ENCODE results near the gene ARF1.

ARF1 gene

GRCh38 chr1:228043281-228043848 lies 39.1 kb upstream of the ARF1 start:
- Histone ChIP-seq H3K36me3 (ENCODE audit: insufficient read depth, low read length) (no peaks in the 10 kb centered on the region), H2AFZ (ENCODE audit: low read depth, low read length) (no peak overlapping the region), H3K4me1 (ENCODE audit: insufficient read depth, low read length) (peaks cover 13% of the 10 kb centered on the region), H3K9me3 (ENCODE audit: low read length) (peaks cover 8% of the 10 kb centered on the region), H3K27me3 (ENCODE audit: insufficient read depth, low read length) (peaks cover 4% of the 10 kb centered on the region), H3K4me3 (ENCODE audit: low read length) (no peak overlapping the region)

DNA sequence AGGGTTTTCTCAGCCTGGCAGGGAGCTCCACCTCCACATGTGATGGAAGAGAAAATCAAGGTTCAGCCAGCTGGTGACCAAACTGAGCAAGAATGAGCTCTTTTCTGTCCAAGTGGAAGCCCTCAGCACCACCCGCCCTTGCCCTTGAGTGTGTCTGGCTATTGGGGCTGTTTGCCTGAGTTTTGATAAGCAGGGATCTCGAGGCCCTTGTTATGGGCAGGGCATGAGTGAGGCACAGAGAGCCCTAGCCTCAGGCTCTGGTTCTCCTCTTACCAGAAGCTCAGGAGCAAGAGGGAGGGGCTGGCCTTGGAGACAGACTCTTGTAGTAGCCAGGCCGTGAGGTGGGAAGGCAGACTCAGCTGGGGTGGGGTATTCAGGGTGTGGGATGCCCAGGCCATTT lies 37.5 kb upstream of the ARF1 start:
- Histone ChIP-seq H3K4me3 (ENCODE audit: low read length) (no peak overlapping the region), H3K36me3 (ENCODE audit: insufficient read depth, low read length) (no peaks in the 10 kb centered on the region), H3K9me3 (ENCODE audit: low read length) (peaks cover 8% of the 10 kb centered on the region), H3K27me3 (ENCODE audit: insufficient read depth, low read length) (peaks cover 4% of the 10 kb centered on the region), H3K4me1 (ENCODE audit: insufficient read depth, low read length) (peaks cover 2% of the 10 kb centered on the region), H2AFZ (ENCODE audit: low read depth, low read length) (no peak overlapping the region)

DNA sequence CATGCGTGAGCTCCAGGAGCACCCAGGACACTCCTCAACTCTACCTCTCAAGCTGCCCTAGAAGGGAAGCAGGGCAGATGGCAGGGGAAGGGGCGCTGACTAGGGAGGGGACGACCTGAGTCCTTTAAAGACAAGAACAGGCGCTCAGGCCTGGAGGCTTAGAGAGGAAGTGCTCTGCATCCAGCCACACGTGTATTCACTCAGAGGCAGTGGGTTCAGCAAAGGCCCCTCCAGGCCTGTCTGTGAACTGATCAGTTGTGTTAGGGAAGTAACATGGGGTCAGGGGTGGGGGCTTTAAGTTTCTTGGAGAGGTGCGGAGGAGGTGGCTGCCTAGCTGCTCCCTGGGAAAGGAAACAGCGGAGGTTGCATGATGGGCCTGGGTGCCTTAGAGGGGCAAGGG lies 37.1 kb upstream of the ARF1 start:
- H3K4me1 ChIP-seq (ENCODE audit: insufficient read depth, low read length): peaks cover 2% of the 10 kb centered on the region
- H3K9me3 ChIP-seq (ENCODE audit: low read length): peaks cover 8% of the 10 kb centered on the region
- H3K36me3 ChIP-seq (ENCODE audit: insufficient read depth, low read length): no peaks in the 10 kb centered on the region
- H3K27me3 ChIP-seq (ENCODE audit: insufficient read depth, low read length): peaks cover 4% of the 10 kb centered on the region
- no peak overlapping the region for H3K4me3 ChIP-seq (ENCODE audit: low read length)
- H2AFZ ChIP-seq (ENCODE audit: low read depth, low read length): no peak overlapping the region

GRCh38 chr1:228045871-228046270 lies 36.6 kb upstream of the ARF1 start:
- Histone ChIP-seq H2AFZ (ENCODE audit: low read depth, low read length) (no peak overlapping the region), H3K9me3 (ENCODE audit: low read length) (peaks cover 9% of the 10 kb centered on the region), H3K4me3 (ENCODE audit: low read length) (no peak overlapping the region), H3K27me3 (ENCODE audit: insufficient read depth, low read length) (peaks cover 4% of the 10 kb centered on the region), H3K36me3 (ENCODE audit: insufficient read depth, low read length) (no peaks in the 10 kb centered on the region), H3K4me1 (ENCODE audit: insufficient read depth, low read length) (peaks cover 2% of the 10 kb centered on the region)

- no peak overlapping the region for H3K4me3 ChIP-seq (ENCODE audit: low read length)
- no peak overlapping the region for H2AFZ ChIP-seq (ENCODE audit: low read depth, low read length)
- peaks cover 2% of the 10 kb centered on the region for H3K4me1 ChIP-seq (ENCODE audit: insufficient read depth, low read length)
- H3K27me3 ChIP-seq (ENCODE audit: insufficient read depth, low read length): peaks cover 4% of the 10 kb centered on the region
- H3K9me3 ChIP-seq (ENCODE audit: low read length): peaks cover 7% of the 10 kb centered on the region
- H3K36me3 ChIP-seq (ENCODE audit: insufficient read depth, low read length): no peaks in the 10 kb centered on the region
Measured at GRCh38 chr1:228046421-228047182, 35.9 kb upstream of the ARF1 start.

GRCh38 chr1:228047183-228047466 lies 35.4 kb upstream of the ARF1 start:
- no peak overlapping the region for H2AFZ ChIP-seq (ENCODE audit: low read depth, low read length)
- peaks cover 2% of the 10 kb centered on the region for H3K4me1 ChIP-seq (ENCODE audit: insufficient read depth, low read length)
- H3K4me3 ChIP-seq (ENCODE audit: low read length): no peak overlapping the region
- no peaks in the 10 kb centered on the region for H3K36me3 ChIP-seq (ENCODE audit: insufficient read depth, low read length)
- H3K9me3 ChIP-seq (ENCODE audit: low read length): peaks cover 7% of the 10 kb centered on the region
- H3K27me3 ChIP-seq (ENCODE audit: insufficient read depth, low read length): peaks cover 4% of the 10 kb centered on the region

DNA sequence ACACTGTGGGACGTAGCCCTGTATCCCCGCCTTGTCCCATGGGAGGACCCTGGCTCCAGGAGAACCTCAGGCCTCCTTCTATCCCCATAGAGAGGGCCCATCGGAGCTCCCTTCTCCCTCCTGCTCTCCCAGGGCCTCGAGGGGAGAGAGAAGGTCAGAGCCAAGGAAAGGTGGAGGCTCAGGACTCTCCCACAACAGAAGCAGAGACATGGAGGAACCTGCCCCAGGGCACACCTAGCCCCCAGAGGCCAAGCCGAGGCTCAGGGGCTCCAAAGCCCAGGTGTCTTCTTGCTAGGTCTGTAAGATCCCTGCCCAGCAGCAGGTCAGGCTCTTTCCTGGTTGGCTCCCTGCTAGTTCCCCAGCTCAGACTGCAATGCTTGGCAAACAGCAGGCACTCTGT lies 34.4 kb upstream of the ARF1 start:
- H3K9me3 ChIP-seq (ENCODE audit: low read length): peaks cover 2% of the 10 kb centered on the region
- H3K36me3 ChIP-seq (ENCODE audit: insufficient read depth, low read length): no peaks in the 10 kb centered on the region
- peaks cover 4% of the 10 kb centered on the region for H3K27me3 ChIP-seq (ENCODE audit: insufficient read depth, low read length)
- H3K4me1 ChIP-seq (ENCODE audit: insufficient read depth, low read length): peaks cover 2% of the 10 kb centered on the region
- no peak overlapping the region for H2AFZ ChIP-seq (ENCODE audit: low read depth, low read length)
- no peak overlapping the region for H3K4me3 ChIP-seq (ENCODE audit: low read length)

DNA sequence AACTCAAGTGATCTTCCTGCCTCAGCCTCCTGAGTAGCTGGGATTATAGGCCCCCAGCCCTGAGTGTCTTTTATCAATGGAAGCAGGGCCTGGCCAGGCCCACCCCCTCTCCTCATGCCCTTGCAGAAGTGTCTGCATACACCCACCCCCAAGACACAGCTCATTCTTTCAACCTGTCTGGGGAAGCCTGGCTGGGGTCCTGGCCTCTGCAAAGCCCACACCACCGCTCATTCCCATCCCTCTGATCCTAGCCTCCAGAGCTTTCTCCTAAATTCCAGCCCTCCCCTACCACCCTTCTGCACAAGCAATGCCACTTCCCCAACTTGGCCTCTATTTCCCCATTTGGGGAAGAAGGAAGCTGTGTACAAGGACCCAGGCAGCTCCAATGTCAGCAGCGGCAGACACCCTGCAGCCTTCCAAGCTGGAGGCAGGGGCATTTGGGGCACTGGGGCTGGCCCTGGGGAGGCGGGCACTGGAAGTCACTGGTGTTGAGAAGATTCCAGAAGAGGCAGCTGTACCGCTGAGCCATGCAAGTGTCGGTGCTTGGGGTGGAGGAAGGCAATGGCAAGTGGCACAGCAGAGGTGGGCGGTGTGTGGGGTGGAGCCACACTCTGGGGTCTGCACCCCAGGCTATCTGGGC lies 33.7 kb upstream of the ARF1 start:
- Histone ChIP-seq H3K4me3 (ENCODE audit: low read length) (no peak overlapping the region), H3K4me1 (ENCODE audit: insufficient read depth, low read length) (peaks cover 2% of the 10 kb centered on the region), H3K36me3 (ENCODE audit: insufficient read depth, low read length) (no peaks in the 10 kb centered on the region), H2AFZ (ENCODE audit: low read depth, low read length) (no peak overlapping the region), H3K27me3 (ENCODE audit: insufficient read depth, low read length) (peaks cover 4% of the 10 kb centered on the region), H3K9me3 (ENCODE audit: low read length) (peaks cover 2% of the 10 kb centered on the region)

GRCh38 chr1:228050571-228051231 lies 31.8 kb upstream of the ARF1 start:
- Histone ChIP-seq H3K27me3 (ENCODE audit: insufficient read depth, low read length) (no peaks in the 10 kb centered on the region), H3K4me1 (ENCODE audit: insufficient read depth, low read length) (no peaks in the 10 kb centered on the region), H3K4me3 (ENCODE audit: low read length) (no peak overlapping the region), H3K36me3 (ENCODE audit: insufficient read depth, low read length) (no peaks in the 10 kb centered on the region), H3K9me3 (ENCODE audit: low read length) (peaks cover 2% of the 10 kb centered on the region), H2AFZ (ENCODE audit: low read depth, low read length) (no peak overlapping the region)

DNA sequence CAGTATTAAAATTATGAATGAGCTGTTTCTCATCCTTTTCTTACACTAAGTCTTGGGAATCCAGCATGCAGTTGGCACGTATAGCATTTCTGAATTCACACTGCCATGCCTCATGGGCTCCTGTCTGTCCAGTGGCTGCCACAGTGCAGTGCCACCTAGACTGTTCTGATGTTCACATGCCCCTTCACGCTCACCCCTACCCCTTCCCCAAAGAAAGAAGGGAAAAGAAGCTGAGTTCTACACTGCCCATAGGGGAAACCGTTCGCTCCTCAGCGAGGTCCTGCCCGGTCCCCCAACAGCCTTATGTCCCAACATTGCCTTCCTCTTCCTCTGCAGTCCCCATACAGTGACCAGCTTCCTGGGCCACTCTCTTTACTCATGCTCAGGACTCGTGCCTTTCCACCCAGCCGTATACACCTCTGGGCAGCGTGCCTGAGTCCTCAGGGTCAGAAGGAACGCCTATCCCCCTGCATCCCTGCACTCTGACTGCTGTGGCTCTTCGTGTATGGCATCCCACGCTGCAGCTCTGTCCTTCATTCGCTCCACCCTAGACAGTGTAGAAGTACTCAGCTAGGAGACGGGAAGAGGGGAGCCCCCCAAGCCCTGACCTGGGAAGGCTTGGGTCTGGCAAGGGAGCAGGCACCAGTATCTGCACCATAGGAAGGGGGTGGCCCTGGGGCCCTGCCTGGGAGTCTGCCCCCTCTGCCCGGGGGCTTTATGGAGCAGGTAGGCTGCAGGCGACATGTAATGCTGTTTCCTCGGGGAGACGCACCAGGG lies 24.1 kb upstream of the ARF1 start:
- no peaks in the 10 kb centered on the region for H3K4me1 ChIP-seq (ENCODE audit: insufficient read depth, low read length)
- peaks cover 57% of the 10 kb centered on the region for H3K27me3 ChIP-seq (ENCODE audit: insufficient read depth, low read length)
- peaks cover 19% of the 10 kb centered on the region for H3K9me3 ChIP-seq (ENCODE audit: low read length)
- no peak overlapping the region for H2AFZ ChIP-seq (ENCODE audit: low read depth, low read length)
- H3K4me3 ChIP-seq (ENCODE audit: low read length): no peak overlapping the region
- H3K36me3 ChIP-seq (ENCODE audit: insufficient read depth, low read length): no peaks in the 10 kb centered on the region

- Histone ChIP-seq H3K9me3 (ENCODE audit: low read length) (peaks cover 19% of the 10 kb centered on the region), H3K36me3 (ENCODE audit: insufficient read depth, low read length) (no peaks in the 10 kb centered on the region), H3K4me1 (ENCODE audit: insufficient read depth, low read length) (no peaks in the 10 kb centered on the region), H3K4me3 (ENCODE audit: low read length) (no peak overlapping the region), H2AFZ (ENCODE audit: low read depth, low read length) (no peak overlapping the region), H3K27me3 (ENCODE audit: insufficient read depth, low read length) (peaks cover 57% of the 10 kb centered on the region)
Measured at GRCh38 chr1:228058949-228059633, 23.4 kb upstream of the ARF1 start.

DNA sequence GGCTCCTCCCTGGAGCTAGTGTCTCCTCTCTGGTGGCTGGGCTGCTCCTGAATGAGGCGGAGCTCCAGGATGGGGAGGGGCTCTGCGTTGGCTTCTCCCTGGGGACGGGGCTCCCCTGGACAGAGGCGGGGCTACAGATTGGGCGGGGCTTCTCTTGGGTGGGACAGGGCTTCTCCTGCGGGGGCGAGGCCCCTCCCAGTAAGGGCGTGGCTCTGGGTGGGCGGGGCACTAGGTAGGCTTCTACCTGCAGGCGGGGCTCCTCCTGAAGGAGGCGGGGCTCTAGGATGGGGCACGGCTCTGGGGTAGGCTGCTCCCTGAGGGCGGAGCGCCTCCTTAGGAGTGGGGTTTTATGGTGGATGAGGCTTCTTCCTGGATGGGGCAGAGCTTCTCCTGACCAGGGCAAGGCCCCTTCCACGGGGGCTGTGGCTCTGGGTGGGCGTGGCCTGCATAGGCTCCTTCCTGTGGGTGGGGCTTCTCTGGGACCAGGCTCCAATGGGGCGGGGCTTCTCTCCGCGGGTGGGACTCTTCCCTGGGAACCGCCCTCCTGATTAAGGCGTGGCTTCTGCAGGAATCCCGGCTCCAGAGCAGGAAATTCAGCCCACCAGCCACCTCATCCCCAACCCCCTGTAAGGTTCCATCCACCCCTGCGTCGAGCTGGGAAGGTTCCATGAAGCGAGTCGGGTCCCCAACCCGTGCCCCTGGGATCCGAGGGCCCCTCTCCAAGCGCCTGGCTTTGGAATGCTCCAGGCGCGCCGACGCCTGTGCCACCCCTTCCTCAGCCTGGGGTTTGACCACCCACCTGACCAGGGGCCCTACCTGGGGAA lies 22.7 kb upstream of the ARF1 start:
- peaks cover 57% of the 10 kb centered on the region for H3K27me3 ChIP-seq (ENCODE audit: insufficient read depth, low read length)
- no peak overlapping the region for H2AFZ ChIP-seq (ENCODE audit: low read depth, low read length)
- H3K4me1 ChIP-seq (ENCODE audit: insufficient read depth, low read length): no peaks in the 10 kb centered on the region
- H3K4me3 ChIP-seq (ENCODE audit: low read length): no peak overlapping the region
- H3K9me3 ChIP-seq (ENCODE audit: low read length): peaks cover 19% of the 10 kb centered on the region
- H3K36me3 ChIP-seq (ENCODE audit: insufficient read depth, low read length): no peaks in the 10 kb centered on the region

Measured in neuron (in vitro differentiated cells).